Retinal pigment epithelial cell (primary cell): ENCODE results near the gene WDR33.
"Not testable (repeated sequence)": the region's sequence is repeated elsewhere in the genome, so short reads cannot be mapped to it uniquely, and the experiment has no call there.

Experiments
- DNase-seq: peaks from one replicate; pipeline ENCODE4 v3.0.0-alpha.2; 2010; ENCODE audit warnings: low read depth
- H3K4me3 ChIP-seq: 2 replicates; pipeline ENCODE4 v1.5.1; 2011; ENCODE audit warnings: mild to moderate bottlenecking, low read length, control low read depth, moderate library complexity
- TF ChIP-seq, protein P1 (sequence below): conservative IDR thresholded peaks from 2 replicates; pipeline ENCODE4 v1.5.1; 2011; ENCODE audit warnings: low read depth, low read length, control low read depth, inconsistent platforms

The WDR33 gene

DNA sequence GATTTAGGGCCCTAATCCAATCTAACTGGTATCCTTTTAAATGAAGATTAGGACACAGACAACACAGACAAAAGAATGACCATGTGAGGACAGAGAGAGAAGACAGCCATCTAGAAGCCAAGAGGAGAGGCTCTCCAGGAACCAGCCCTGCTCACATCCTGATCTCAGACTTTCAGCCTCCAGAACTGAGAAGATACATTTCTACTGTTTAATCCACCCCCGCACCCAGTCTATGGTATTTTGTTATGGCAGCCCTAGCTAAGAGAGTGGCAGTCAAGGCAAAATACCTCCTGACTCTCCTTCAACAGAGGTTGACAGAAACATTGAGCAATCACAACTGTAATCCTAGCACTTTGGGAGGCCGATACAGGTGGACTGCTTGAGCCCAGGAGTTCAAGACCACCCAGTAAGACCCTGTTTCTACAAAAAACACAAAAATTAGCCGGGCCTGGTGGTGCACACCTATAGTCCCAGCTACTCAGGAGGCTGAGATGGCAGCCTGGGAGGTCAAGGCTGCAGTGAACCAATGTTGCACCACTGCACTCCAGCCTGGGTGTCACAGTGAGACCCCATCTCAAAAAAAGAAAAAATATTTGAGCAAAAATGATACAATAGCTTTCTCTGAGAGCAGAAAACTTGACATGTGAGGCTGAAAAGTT is 34.7 kb downstream of the WDR33 start:
- no peak overlapping the region for H3K4me3 ChIP-seq
- TF ChIP-seq, protein P1, sequence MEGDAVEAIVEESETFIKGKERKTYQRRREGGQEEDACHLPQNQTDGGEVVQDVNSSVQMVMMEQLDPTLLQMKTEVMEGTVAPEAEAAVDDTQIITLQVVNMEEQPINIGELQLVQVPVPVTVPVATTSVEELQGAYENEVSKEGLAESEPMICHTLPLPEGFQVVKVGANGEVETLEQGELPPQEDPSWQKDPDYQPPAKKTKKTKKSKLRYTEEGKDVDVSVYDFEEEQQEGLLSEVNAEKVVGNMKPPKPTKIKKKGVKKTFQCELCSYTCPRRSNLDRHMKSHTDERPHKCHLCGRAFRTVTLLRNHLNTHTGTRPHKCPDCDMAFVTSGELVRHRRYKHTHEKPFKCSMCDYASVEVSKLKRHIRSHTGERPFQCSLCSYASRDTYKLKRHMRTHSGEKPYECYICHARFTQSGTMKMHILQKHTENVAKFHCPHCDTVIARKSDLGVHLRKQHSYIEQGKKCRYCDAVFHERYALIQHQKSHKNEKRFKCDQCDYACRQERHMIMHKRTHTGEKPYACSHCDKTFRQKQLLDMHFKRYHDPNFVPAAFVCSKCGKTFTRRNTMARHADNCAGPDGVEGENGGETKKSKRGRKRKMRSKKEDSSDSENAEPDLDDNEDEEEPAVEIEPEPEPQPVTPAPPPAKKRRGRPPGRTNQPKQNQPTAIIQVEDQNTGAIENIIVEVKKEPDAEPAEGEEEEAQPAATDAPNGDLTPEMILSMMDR = no peak
- DNase-seq = no peak

DNA sequence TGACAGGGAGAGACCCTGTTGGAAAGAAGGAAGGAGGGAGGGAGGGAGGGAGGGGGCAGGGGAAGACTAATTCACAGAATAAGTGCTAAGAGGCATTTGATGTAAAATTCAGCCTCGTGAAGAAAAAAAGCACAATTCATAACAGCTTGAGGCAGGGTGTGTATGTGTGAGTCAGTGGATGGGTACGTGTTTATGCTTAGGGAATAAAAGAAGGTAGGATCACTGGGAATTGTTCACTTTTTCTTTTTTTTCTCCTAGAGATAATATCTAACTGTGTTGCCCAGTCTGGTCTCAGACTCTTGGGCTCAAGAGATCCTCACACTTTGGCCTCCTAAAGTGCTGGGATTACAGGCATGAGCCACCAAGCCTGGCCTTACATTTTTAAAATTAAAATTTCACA is 39.2 kb downstream of the WDR33 start:
- no peak overlapping the region for H3K4me3 ChIP-seq
- TF ChIP-seq, protein P1 = no peak
- DNase-seq = no peak

DNA sequence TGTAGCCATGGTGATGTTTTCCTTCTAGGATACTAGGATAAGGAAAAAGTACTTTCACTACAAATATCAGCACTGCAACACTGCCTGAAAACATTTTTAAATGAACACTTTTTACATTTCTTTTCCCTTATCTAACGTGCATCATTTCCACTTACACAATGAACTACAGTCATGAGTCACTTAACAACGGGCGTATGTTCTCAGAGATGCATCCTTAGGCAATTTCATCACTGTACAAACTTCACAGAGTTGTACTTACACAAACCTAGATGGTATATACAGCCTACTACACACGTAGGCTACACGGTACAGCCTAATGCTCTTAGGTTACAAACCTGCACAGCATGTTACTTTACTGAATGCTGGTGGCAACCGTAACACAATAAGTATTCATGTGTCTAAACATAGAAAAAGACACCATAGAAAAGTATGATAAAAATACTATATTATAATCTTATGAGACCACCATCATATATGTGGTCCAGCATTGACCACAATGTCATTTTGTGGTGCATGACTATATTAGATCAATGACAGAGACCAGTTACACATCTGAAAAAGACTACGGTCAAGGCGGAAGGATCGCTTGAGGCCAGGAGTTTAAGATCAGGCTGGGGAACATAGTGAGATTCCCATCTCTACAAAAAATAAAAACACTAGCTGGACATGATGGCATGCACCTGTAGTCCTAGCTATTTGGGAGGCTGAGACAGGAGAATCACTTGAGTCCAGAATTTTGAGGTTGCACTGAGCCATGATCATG is 39.8 kb downstream of the WDR33 start:
- H3K4me3 ChIP-seq = no peak overlapping the region
- TF ChIP-seq, protein P1 = no peak
- no peak for DNase-seq

- DNase-seq, H3K4me3 ChIP-seq: not testable (repeated sequence)
Measured at GRCh38 chr2:127770534-127770933, 40.4 kb downstream of the WDR33 start.

DNA sequence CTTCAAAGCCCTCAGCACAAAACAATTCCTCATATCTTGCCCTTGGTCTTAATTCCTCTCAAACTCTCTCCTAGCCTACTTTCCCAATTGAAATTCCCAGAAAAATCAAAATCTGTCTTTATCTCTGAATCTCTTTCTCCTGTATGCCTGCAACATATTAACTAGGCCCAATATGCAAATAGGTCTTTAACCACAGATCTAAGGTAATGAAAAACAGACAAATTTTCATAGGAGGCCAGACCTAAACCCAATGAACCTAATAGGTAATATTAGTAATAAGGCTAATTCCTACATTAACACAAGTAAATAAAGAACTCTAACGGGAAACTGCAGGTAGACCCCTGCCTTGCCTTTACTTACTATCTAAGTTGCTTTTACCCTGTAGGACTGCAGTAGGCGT is 41.4 kb downstream of the WDR33 start:
- H3K4me3 ChIP-seq = no peak overlapping the region
- TF ChIP-seq, protein P1 = no peak
- DNase-seq = no peak

DNA sequence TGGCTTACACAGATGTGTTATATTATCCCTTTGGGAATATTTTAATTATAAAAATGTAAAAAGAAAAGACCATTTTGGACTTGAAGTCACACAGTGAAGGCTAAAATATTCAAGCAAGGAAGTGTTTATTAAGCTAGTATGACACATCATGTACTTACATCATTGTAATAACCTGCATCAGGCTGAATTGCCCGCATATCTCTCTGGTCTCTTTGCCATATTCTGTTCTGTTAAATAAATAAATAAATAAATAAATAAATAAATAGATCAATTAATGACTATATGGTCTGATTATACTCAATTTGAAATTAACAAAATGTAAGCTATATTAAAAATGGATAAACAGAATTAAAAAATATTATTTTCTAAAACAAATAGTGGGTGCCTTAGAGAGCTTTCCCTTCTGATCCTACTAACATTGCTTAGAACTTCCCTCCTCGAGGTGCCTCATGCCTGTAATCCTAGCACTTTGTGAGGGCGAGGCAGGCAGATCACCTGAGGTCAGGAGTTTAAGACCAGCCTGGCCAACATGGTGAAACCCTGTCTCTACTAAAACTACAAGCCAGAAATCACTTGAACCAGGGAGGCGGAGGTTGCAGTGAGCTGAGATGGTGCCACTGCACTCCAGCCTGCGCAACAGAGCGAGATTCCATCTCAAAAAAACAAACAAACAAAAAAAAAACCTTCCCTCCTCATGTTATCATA is 42.0 kb downstream of the WDR33 start:
- no peak overlapping the region for H3K4me3 ChIP-seq
- TF ChIP-seq, protein P1 = no peak
- no peak for DNase-seq

DNA sequence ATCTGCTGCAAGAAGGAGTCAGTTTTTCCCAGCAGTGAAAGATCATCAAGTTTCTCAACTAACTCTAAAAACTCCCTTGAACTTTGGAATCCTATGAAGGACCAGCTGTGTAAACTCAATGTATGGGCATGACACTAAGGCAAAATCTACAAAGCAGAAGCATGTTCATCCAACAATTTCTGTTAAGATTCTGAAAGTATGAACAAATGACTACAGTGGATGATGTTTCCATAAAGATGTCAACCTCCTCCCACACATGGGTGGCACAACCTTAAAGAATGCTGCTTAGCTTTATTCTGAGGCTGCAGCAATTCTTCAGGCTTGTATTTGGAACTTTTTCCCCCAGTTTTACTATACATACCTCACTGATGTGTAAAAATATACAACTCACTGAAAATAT is 47.2 kb downstream of the WDR33 start:
- TF ChIP-seq, protein P1 = no peak
- DNase-seq = no peak
- no peak overlapping the region for H3K4me3 ChIP-seq
